ENCODE data around the gene TBKBP1. TPM values are rescaled to one million over a fixed set of nuclear protein-coding genes. Genes with fewer than 3 reads are reported as not detected.

The TBKBP1 gene
- total and polyA plus RNA-seq, 2 donors (not counting 1 experiment from before 2014, with no cell fraction given), result 4.6 to 11.6 TPM

DNA sequence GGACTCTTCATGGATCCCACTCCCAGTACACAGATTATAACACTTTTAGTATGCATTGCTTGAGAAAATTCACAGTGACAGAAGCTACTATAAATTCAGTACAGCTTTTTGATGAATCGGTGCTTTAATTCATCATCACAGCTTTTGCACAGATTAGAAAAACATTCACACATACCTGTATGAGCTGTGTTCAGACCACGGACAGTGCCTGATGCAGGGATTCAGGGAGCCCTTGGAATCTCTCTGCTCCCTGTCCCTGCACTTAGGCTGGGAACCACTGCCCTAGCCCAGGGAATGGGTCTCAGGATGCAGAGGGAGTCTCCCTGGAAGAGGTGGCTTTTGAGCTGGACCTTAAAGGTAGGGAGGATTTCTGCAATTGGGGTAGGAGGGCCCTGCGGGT, 13.9 kb downstream of the TBKBP1 start:
- Histone ChIP-seq H3K27ac (ENCODE audit: insufficient read depth, low read length) (no peak overlapping the region), H4K20me1 (ENCODE audit: control insufficient read depth, extremely low read depth, insufficient read depth, low read length) (no peaks in the 10 kb centered on the region), H3K79me2 (ENCODE audit: control insufficient read depth, insufficient read depth, low read length) (no peaks in the 10 kb centered on the region), H3K9me3 (ENCODE audit: control insufficient read depth, insufficient read depth, low read depth, low read length) (no peaks in the 10 kb centered on the region), H3K9ac (ENCODE audit: insufficient read depth, low read length) (no peak overlapping the region), H3K4me1 (ENCODE audit: control insufficient read depth, extremely low read depth, insufficient read depth, low read length) (peaks cover 3% of the 10 kb centered on the region), H3K27me3 (ENCODE audit: control insufficient read depth, insufficient read depth, low read length) (peaks cover 12% of the 10 kb centered on the region), H2AFZ (ENCODE audit: low read length) (no peak overlapping the region), H3K36me3 (ENCODE audit: control insufficient read depth, insufficient read depth, low read length) (no peaks in the 10 kb centered on the region), H3K4me3 (replicated peaks in 1 of 4; ENCODE audit: control extremely low read depth in 1 of 4, insufficient read depth in 1 of 4, low read depth in 3 of 4, low read length in 4 of 4) (peak overlapping the region in 1 of 4 experiments; percentile 7), H3K4me2 (ENCODE audit: extremely low read depth, insufficient read depth, low read length) (no peak overlapping the region)
- TF ChIP-seq, protein P1, sequence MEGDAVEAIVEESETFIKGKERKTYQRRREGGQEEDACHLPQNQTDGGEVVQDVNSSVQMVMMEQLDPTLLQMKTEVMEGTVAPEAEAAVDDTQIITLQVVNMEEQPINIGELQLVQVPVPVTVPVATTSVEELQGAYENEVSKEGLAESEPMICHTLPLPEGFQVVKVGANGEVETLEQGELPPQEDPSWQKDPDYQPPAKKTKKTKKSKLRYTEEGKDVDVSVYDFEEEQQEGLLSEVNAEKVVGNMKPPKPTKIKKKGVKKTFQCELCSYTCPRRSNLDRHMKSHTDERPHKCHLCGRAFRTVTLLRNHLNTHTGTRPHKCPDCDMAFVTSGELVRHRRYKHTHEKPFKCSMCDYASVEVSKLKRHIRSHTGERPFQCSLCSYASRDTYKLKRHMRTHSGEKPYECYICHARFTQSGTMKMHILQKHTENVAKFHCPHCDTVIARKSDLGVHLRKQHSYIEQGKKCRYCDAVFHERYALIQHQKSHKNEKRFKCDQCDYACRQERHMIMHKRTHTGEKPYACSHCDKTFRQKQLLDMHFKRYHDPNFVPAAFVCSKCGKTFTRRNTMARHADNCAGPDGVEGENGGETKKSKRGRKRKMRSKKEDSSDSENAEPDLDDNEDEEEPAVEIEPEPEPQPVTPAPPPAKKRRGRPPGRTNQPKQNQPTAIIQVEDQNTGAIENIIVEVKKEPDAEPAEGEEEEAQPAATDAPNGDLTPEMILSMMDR (conservative IDR thresholded peaks at IDR 0.05 in 1 of 2, IDR thresholded peaks at IDR 0.05 in 1 of 2; ENCODE audit: low read depth in 1 of 2, low read length in 2 of 2), result no peak
- TF ChIP-seq EZH2 (IDR thresholded peaks at IDR 0.05; ENCODE audit: low read length, missing control alignments), result no peak
- DNase-seq (ENCODE audit: low read depth in 2 of 2), result no peak

DNA sequence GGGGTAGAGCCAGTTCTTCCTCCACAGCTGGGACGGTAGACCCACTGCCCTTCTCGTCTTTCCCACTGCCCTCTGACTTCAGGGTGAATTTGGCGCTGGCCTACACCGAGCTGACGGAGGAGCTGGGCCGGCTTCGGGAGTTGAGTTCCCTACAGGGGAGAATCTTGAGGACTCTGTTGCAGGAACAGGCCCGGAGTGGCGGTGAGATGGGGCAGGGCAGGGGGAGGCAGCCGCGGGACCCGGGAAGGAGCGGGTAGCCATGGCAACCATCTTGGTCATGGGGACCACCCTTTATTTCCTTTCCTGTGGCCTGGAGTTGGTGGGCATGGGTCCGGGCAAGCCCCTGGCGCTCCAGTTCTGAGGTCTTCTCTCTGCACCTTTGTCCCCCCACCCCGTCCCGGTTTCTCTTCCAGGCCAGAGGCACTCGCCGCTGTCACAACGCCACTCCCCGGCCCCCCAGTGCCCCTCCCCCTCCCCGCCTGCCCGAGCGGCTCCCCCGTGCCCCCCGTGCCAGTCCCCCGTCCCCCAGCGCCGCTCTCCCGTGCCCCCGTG, 14.4 kb downstream of the TBKBP1 start:
- H3K4me2 ChIP-seq (ENCODE audit: extremely low read depth, insufficient read depth, low read length), result peak overlapping the region; percentile 25
- no peaks in the 10 kb centered on the region for H4K20me1 ChIP-seq (ENCODE audit: control insufficient read depth, extremely low read depth, insufficient read depth, low read length)

DNA sequence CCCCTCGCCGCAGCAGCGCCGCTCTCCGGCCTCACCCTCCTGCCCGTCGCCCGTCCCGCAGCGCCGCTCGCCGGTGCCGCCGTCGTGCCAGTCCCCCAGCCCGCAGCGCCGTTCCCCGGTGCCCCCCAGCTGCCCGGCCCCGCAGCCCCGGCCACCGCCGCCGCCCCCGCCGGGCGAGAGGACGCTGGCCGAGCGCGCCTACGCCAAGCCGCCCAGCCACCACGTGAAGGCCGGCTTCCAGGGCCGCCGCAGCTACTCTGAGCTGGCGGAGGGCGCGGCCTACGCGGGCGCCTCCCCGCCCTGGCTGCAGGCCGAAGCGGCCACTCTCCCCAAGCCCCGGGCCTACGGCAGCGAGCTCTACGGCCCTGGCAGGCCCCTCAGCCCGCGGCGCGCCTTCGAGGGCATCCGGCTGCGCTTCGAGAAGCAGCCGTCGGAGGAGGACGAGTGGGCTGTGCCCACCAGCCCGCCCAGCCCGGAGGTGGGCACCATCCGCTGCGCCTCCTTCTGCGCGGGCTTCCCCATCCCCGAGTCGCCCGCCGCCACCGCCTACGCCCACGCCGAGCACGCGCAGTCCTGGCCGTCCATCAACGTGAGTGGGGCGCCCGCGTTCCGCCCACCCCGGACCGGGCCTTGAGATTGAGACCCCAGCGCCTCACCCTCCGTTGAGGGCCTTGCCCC, 15.0 kb downstream of the TBKBP1 start:
- no peak for TF ChIP-seq EZH2 (IDR thresholded peaks at IDR 0.05; ENCODE audit: low read length, missing control alignments)
- TF ChIP-seq, protein P1 (conservative IDR thresholded peaks at IDR 0.05 in 1 of 2, IDR thresholded peaks at IDR 0.05 in 1 of 2; ENCODE audit: low read depth in 1 of 2, low read length in 2 of 2), result no peak
- Histone ChIP-seq H3K4me3 (replicated peaks in 1 of 4; ENCODE audit: control extremely low read depth in 1 of 4, insufficient read depth in 1 of 4, low read depth in 3 of 4, low read length in 4 of 4) (peak overlapping the region in 1 of 4 experiments; percentile 20), H3K9me3 (ENCODE audit: control insufficient read depth, insufficient read depth, low read depth, low read length) (no peaks in the 10 kb centered on the region), H4K20me1 (ENCODE audit: control insufficient read depth, extremely low read depth, insufficient read depth, low read length) (no peaks in the 10 kb centered on the region), H2AFZ (ENCODE audit: low read length) (no peak overlapping the region), H3K4me2 (ENCODE audit: extremely low read depth, insufficient read depth, low read length) (no peak overlapping the region), H3K27ac (ENCODE audit: insufficient read depth, low read length) (no peak overlapping the region), H3K27me3 (ENCODE audit: control insufficient read depth, insufficient read depth, low read length) (peaks cover 13% of the 10 kb centered on the region), H3K4me1 (ENCODE audit: control insufficient read depth, extremely low read depth, insufficient read depth, low read length) (peaks cover 3% of the 10 kb centered on the region), H3K79me2 (ENCODE audit: control insufficient read depth, insufficient read depth, low read length) (no peaks in the 10 kb centered on the region), H3K9ac (ENCODE audit: insufficient read depth, low read length) (no peak overlapping the region), H3K36me3 (ENCODE audit: control insufficient read depth, insufficient read depth, low read length) (no peaks in the 10 kb centered on the region)
- peak; percentile 48 to 63 for DNase-seq (ENCODE audit: low read depth in 2 of 2)

More for the DNA sequence above, 14.4 kb downstream of the TBKBP1 start:
- Histone ChIP-seq H3K27ac (ENCODE audit: insufficient read depth, low read length) (no peak overlapping the region), H3K27me3 (ENCODE audit: control insufficient read depth, insufficient read depth, low read length) (peaks cover 13% of the 10 kb centered on the region), H3K4me3 (replicated peaks in 1 of 4; ENCODE audit: control extremely low read depth in 1 of 4, insufficient read depth in 1 of 4, low read depth in 3 of 4, low read length in 4 of 4) (peak overlapping the region in 1 of 4 experiments; percentile 7), H3K4me1 (ENCODE audit: control insufficient read depth, extremely low read depth, insufficient read depth, low read length) (peaks cover 3% of the 10 kb centered on the region), H3K9ac (ENCODE audit: insufficient read depth, low read length) (no peak overlapping the region), H3K36me3 (ENCODE audit: control insufficient read depth, insufficient read depth, low read length) (no peaks in the 10 kb centered on the region), H2AFZ (ENCODE audit: low read length) (no peak overlapping the region), H3K79me2 (ENCODE audit: control insufficient read depth, insufficient read depth, low read length) (no peaks in the 10 kb centered on the region), H3K9me3 (ENCODE audit: control insufficient read depth, insufficient read depth, low read depth, low read length) (no peaks in the 10 kb centered on the region)
- TF ChIP-seq, protein P1 (conservative IDR thresholded peaks at IDR 0.05 in 1 of 2, IDR thresholded peaks at IDR 0.05 in 1 of 2; ENCODE audit: low read depth in 1 of 2, low read length in 2 of 2), result no peak
- TF ChIP-seq EZH2 (IDR thresholded peaks at IDR 0.05; ENCODE audit: low read length, missing control alignments), result no peak
- DNase-seq (ENCODE audit: low read depth in 2 of 2), result no peak

Measured in fibroblast of lung (primary cell).